ENCODE data around the gene ERCC2. TPM values are rescaled to one million over a fixed set of nuclear protein-coding genes. Genes with fewer than 3 reads are reported as not detected.

The ERCC2 gene
- 13.7 TPM for total RNA-seq
- long read RNA-seq, full-length matches to known transcripts, result 5 of 9 reads
- long read RNA-seq, partial matches to known transcripts, result 2 of 9 reads
- long read RNA-seq, other reads (novel, unspliced or antisense), result 2 of 9 reads

DNA sequence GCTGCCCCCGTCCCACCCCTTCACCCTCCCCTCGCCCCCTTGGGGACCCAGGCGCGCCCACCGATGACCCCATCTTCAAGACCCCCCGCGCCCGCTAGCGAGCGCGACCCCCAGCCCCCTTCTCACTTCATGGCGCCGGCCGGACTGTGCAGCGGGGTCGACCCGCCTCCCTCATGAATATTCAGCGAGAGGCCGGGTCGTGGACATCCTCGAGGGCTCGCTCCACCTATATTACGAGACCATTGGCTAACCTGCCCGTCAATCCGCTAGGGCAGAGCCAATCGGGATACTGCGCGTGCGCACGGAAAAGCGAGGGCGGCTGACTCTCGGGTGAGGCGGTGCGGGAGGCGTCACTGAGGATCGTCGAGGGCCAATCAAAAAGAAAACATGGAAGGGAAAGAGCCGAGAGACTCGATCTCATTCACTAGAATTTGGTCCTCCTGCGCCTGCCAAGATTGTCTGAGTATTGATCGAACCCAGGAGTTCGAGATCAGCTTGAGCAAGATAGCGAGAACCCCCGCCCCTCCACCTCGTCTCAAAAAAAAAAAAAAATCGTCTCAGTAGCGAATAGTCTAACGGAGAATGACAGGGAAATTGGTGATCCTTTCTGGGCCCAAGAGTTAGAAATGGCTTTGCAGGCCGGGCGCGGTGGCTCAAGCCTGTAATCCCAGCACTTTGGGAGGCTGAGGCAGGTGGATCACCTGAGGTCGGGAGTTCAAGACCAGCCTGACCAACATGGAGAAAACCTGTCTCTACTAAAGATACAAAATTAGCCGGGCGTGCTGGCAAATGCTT is at the start of gene ERCC2:
Gene ERCC2 (minus strand): TSS at position 164 of the 795 bp plus-strand sequence. CDS start 33 bp downstream, at position 131.
- intact Hi-C loops (cut with DNase I), result no loop called here
- Histone ChIP-seq H3K27ac (peak within 1 kb of the TSS; percentile 84), H3K27me3 (no peaks in the 10 kb centered on the region), H3K9me3 (no peaks in the 10 kb centered on the region), H3K36me3 (no peaks in the 10 kb centered on the region), H3K4me3 (peak within 1 kb of the TSS; percentile 76), H3K4me1 (peaks cover 5% of the 10 kb centered on the region)
- TF ChIP-seq, protein P1, sequence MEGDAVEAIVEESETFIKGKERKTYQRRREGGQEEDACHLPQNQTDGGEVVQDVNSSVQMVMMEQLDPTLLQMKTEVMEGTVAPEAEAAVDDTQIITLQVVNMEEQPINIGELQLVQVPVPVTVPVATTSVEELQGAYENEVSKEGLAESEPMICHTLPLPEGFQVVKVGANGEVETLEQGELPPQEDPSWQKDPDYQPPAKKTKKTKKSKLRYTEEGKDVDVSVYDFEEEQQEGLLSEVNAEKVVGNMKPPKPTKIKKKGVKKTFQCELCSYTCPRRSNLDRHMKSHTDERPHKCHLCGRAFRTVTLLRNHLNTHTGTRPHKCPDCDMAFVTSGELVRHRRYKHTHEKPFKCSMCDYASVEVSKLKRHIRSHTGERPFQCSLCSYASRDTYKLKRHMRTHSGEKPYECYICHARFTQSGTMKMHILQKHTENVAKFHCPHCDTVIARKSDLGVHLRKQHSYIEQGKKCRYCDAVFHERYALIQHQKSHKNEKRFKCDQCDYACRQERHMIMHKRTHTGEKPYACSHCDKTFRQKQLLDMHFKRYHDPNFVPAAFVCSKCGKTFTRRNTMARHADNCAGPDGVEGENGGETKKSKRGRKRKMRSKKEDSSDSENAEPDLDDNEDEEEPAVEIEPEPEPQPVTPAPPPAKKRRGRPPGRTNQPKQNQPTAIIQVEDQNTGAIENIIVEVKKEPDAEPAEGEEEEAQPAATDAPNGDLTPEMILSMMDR (IDR thresholded peaks at IDR 0.05), result no peak
- ATAC-seq, result peak; percentile 99
- DNase-seq, result peak; percentile 99

DNA sequence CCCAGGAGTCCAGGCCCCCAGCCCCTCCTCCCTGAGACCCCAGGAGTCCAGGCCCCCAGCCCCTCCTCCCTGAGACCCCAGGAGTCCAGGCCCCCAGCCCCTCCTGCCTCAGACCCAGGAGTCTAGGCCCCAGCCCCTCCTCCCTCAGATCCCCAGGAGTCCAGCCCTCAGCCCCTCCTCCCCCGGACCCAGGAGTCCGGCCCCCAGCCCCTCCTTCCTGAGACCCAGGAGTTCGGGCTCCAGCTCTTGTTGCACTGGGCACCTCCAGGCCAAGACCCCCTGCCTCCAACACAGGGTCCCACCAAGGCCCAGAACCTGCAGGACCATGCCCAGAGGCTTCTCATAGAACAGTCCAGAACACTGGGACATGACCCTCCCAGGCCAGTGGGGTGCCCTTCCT is 49.5 kb upstream of the ERCC2 start:
- no peak for DNase-seq
- peaks cover 28% of the 10 kb centered on the region for H3K36me3 ChIP-seq
- intact Hi-C loops (cut with DNase I), result no loop called here
- ATAC-seq, result no peak
- TF ChIP-seq, protein P1 (IDR thresholded peaks at IDR 0.05), result no peak
- no peaks in the 10 kb centered on the region for H3K27me3 ChIP-seq
- H3K9me3 ChIP-seq, result no peaks in the 10 kb centered on the region
- H3K4me1 ChIP-seq, result peaks cover 23% of the 10 kb centered on the region
- H3K4me3 ChIP-seq, result no peak overlapping the region
- H3K27ac ChIP-seq, result no peak overlapping the region

DNA sequence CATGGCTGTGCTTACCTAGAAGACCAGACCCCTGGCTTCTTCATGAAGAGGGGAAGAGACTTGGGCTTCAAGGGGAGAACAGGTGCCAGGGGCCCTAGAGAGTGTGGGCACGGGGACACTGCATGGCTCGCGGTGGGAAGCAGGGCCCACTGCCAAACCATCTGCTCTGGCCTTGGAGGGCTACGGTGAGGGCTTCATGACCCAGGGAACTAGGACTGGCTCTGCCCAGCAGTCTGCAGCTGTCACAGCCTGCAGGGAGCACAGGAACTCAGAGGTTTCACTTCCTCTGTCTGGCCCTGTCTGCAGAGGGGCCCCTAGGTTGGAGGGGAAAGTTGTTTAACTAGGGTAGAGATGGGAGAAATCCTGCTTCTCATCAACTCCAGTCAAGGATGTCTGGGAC is 49.0 kb upstream of the ERCC2 start:
- peaks cover 19% of the 10 kb centered on the region for H3K4me1 ChIP-seq
- intact Hi-C loops (cut with DNase I), result no loop called here
- ATAC-seq (peak; percentile 35), DNase-seq (peak; percentile 66)
- no peak overlapping the region for H3K27ac ChIP-seq
- TF ChIP-seq, protein P1 (IDR thresholded peaks at IDR 0.05), result no peak
- no peaks in the 10 kb centered on the region for H3K27me3 ChIP-seq
- no peaks in the 10 kb centered on the region for H3K9me3 ChIP-seq
- H3K4me3 ChIP-seq, result no peak overlapping the region
- peaks cover 33% of the 10 kb centered on the region for H3K36me3 ChIP-seq

DNA sequence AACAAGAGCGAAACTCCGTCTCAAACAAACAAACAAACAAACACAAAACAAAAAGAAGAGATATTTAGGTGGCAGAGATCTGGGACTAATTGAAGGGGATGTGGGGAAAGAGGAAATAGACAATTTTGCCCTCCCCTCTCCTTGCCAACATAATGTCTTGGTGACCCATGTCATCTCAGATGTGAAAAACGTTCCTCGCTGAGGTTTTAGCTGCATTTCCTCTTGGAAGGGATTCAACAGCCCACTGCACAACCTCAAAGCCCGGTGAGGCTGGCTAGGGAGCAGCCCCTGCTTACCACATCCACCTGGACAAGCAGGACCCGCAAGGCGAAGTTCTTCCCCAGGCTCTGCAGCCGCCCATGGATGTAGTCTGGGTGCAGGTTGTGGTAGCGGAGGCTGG is 48.4 kb upstream of the ERCC2 start:
- TF ChIP-seq, protein P1 (IDR thresholded peaks at IDR 0.05), result no peak
- Histone ChIP-seq H3K9me3 (no peaks in the 10 kb centered on the region), H3K4me3 (no peak overlapping the region), H3K4me1 (peaks cover 13% of the 10 kb centered on the region), H3K27me3 (no peaks in the 10 kb centered on the region), H3K36me3 (peaks cover 39% of the 10 kb centered on the region), H3K27ac (no peak overlapping the region)
- intact Hi-C loops (cut with DNase I), result no loop called here
- DNase-seq (no peak), ATAC-seq (no peak)

DNA sequence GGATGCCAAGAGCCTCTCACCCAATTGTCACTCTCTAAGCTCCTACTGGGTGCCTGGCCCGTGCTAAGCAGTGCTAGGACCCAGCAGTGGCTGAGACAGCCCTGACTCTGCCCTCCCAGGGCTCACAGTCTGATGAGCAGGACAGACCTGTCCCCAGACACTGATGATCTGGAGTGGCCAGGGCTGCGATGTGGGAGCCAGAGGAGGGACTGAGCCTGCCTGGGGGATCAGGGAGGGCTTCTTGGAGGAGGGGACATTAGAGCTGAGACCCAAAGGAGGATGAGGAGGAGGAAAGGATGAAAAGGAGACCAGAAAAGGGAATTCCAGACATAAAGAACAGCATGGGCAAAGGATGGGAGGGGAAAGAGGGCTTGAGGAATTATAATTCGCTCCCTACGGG is 46.8 kb upstream of the ERCC2 start:
- Histone ChIP-seq H3K4me3 (no peak overlapping the region), H3K9me3 (no peaks in the 10 kb centered on the region), H3K27ac (no peak overlapping the region), H3K27me3 (no peaks in the 10 kb centered on the region), H3K4me1 (peaks cover 6% of the 10 kb centered on the region), H3K36me3 (peaks cover 56% of the 10 kb centered on the region)
- DNase-seq (no peak), ATAC-seq (no peak)
- intact Hi-C loops (cut with DNase I), result no loop called here
- TF ChIP-seq, protein P1 (IDR thresholded peaks at IDR 0.05), result no peak
